GM04503 (cell line): Measurements from ENCODE around the gene NAT9.

Source experiments
- DNase-seq: peaks from one replicate; pipeline ENCODE4 v3.0.0-alpha.2; 2012; ENCODE audit warnings: low read depth

NAT9 gene

GRCh38 chr17:74744714-74745547 is 31.2 kb downstream of the NAT9 start:
- no peak for DNase-seq

GRCh38 chr17:74744349-74744713 is 31.8 kb downstream of the NAT9 start:
- no peak for DNase-seq

- no peak for DNase-seq
These were observed 32.4 kb downstream of the NAT9 start for GRCh38 chr17:74743755-74744154.

- no peak for DNase-seq
These were observed 33.1 kb downstream of the NAT9 start for GRCh38 chr17:74742978-74743545.

DNA sequence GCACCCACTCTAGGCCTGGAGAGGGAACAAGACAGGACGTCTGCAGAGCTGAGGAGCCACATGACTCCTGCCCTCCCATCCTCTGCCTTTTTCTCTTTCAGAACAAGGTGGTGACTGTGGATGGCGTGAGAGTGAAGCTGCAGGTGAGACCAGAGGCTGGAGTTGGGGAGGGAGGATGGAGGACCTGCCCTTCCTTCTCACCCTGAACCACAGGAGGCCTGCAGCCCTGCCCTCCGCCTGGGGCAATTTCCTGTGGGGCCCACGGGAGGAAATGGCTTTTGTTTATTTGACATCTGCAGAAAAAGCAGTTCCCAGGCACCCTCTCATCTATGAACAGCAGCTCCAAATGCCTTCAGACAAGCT is 34.0 kb downstream of the NAT9 start:
- no peak for DNase-seq

- no peak for DNase-seq
These were observed 35.3 kb downstream of the NAT9 start for GRCh38 chr17:74740641-74741387.

DNA sequence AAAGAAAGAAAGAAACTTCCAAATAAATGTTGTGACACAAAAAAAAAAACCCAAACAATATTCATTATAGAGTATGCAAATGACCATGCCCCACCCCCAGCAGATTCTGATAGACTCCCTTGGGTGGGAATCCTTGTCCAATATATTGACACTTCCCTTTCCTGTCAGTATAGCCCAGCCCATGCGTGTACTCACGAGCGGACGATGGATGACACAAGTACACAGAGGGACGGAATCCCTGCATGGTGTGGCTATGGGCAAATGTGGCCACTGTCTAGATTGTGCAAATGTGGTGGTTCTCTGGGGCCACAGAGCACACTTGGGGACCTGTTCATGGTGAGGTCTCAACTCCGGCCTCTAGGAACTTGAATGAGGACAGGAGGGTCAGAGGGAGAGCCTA is 36.0 kb downstream of the NAT9 start:
- no peak for DNase-seq

- no peak for DNase-seq
These were observed 36.8 kb downstream of the NAT9 start for GRCh38 chr17:74739227-74739831.

DNA sequence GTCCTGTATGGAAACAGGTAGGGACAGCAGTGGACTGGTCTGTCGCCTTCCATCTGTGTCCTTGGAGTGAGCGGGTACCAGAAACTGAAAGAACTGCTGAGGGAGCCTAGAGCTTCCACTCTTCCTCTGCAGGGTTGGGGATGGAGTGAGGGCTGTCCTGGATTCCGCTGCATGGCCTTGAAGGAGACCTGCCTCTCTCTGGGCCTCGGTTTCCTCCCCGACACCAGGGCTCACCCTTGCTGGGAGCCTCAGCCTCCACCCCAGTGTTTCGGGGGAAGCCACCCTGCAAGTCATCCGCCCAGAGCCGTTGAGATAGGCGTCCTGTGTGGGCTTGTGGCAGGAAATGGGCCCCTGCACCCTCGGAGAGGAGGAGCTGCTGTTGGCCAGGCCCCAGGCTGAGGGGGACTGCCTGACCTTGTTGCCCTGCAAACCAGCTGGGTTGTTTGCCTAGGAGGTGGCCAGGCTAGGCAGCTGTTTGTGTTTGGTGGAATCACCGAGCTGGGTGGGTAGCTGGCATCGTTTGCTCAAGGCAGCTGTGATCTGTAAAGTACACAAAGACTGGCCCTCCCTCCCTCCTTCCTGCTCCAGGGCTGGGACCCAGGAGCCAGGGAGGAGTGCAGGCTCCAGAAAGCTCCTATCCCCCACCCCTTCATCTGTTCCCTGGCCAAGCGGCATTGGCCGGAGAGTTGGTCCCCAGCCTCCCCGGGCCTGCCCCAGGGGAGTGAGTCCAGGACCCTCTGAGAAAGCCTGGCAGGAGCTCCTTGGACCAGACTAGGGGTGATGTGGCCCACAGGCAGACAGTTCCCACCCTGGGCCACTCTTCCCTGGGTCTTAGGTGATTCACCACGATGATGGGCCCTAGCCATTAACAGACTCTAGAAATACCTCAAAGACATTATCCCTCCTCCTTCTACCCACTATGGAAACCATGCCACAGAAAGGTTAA is 37.8 kb downstream of the NAT9 start:
- no peak for DNase-seq

DNA sequence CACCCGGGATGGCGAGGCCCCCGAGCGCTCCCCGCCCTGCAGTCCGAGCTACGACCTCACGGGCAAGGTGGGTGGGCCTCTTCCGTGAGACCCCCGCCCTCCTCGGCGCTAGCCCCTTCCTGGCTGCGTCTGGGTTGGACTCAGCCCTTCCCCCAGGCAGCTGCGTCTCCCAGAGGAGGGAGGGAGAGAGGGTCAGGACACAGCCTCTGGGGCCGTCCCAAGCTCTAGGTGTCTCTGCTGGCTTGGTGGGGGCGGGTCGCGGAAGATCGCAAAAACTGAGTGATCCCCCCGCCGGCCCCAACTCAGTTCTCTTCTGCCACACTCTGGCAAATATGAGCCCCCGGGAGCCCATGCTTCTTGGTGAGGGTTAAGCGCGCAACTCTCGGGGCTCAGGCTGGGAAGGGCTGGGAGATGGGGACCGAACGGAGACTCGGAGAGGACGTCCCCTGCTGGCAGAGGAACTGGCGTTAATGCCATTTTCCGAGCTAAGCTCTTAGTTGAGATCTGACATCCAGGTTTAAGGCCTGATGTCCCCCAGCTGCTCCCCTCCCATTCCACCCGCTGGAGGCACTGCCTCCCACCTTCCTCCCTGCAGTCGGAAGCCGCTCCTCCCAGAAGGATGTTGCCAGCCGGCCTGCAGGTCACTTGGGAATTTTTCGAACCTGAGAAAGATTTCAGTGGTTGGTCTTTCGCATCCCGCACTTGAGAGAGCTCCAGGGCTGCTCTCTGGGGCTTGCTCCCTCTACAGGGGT is 38.7 kb downstream of the NAT9 start:
- no peak for DNase-seq

- no peak for DNase-seq
These were observed 39.4 kb downstream of the NAT9 start, which contains the start of gene RAB37 for GRCh38 chr17:74736513-74737298. Gene RAB37 (plus strand): TSS chr17:74737256. CDS start chr17:74737273, 17 bp downstream.

GRCh38 chr17:74734256-74734655 is 41.9 kb downstream of the NAT9 start:
- no peak for DNase-seq

DNA sequence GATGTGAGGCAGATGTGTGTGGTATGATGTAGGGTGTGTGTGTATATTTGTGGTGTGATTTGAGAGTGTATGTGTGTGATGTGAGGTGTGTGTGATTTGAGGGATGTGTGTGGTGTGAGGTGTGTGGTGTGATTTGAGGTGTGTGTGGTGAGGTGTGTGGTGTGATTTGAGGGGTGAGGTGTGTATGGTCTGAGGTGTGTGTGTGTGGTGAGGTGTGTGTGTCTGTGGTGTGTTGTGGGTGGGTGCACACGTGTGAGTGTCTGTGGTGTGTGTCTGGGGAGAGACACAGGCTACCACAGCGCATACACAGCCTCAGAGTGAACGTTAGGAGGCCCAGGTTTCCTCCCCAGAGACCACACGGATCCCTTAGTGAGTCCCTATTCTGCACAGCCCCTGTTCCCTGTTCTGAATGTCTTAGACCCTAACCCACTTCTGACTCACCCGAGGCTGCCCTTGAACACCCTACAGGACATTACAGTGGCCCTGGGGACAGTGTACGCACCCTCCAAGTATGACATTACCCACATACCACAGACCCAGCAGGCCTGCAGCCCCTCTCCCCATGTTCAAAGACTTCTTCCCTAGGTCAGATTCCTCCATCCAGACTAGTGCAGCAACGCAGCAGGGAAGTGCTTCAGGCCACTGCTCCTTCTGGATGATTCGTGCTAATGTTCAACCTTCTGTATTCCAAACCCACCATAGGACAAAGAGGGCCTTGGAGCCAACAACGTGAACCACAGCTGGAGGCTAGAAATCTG is 42.6 kb downstream of the NAT9 start:
- DNase-seq: no peak

DNA sequence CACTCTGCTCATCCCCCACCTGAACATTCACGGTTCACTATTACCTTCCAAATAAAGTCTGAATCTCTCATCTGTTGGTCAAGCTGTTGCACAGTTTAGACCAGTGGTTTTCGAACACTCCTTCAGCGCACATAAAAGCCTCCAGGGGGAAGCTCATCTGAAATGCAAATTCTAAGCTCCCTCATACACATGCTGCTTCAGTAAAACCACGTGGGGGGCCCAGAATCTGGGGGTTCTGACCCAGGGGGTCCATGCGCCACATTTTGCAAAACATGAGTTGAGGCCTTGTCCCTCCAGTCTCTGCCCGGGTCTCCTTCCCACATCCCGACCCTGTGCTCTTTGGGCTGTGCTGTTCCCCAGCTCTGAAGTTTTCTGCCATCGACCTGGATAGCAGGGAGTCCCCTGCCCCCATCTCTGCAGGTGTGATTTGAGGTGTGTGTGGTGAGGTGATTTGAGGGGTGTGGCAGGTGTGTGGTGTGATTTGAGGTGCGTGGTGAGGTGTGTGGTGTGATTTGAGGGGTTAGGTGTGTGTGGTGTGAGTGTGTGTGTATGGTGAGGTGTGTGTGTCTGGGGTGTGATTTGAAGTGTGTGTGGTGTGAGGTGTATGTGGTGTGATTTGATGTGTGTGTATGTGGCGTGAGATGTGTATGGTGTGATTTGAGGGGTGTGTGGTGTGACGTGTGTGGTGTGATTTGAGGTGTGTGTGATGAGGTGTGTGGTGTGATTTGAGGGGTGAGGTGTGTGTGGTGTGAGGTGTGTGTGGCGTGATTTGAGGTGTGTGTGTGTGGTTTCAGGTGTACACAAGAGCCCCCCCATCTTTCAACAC is 43.9 kb downstream of the NAT9 start:
- no peak for DNase-seq

- DNase-seq: no peak
These were observed 44.9 kb downstream of the NAT9 start for GRCh38 chr17:74731347-74731605.

DNA sequence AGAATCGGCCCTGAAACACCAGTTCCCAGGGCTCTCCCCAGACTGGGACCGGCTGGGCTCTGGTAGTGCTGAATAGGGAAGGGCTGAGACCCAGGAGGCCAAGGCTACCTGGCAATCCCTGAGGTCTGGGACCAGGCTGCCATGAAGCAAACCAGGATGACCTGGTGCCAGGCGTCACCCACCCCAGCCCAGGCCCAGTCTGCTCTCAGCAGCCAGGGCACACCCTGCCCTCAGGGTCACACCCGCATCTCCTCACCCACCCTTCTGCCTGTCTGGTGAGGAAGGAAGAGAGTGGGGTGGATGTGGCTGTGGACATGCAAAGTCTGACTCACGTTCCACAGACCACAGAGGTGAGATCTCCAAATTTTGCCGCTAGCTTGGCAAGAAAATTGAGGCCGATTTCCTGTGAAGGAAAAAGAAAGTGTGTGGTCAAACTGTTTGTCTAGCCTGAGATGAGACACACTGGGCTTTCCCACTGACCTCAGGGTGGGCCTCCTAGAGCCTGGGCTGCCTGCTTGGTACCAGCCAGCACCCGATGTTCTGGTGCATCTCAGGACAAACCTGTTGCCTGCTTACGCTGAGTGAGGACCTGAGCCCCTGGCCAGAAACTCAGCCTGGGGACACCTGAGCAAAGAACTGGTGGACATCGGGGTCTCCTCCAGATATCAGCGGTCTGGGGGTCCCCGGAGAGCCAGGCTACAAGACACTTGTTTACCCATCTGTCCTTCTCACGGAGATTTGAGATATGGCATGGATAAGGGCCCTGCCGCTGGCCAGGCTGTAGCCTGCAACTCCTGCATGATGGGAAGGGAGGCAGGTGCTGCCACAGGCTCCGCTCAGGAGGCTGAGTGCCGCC is 45.4 kb downstream of the NAT9 start:
- DNase-seq: no peak

DNA sequence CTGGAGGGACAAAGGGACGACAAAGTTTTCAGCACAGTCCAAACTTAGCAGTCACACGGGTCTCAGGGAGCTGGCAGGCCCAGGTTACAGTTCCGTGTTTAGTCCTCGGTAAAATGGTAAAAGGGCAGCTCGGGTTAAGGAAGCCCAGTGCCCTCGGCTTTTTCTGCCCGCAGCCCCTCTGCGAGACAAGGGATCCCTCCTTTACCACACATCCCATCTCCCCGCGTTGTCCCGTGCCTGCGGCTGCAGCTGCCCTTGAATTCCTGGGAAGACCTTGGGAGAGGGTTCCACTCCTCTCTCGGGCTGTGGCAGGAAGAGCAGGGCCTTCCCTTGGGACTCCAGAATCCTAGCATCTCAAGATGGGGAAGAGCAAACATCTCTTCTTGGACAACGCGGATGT is 46.3 kb downstream of the NAT9 start:
- DNase-seq: no peak

GRCh38 chr17:74729368-74729767 is 46.8 kb downstream of the NAT9 start:
- DNase-seq: no peak
